Activated CD8-positive, alpha-beta memory T cell treated with anti-CD3 and anti-CD28 coated beads for 4 hours (primary cell): ENCODE measurements around the gene TMTC1.
"Not testable (repeated sequence)": the region's sequence is repeated elsewhere in the genome, so short reads cannot be mapped to it uniquely, and the experiment has no call there.

ENCODE experiments used
- DNase-seq, 2 donors: peaks; one replicate each; pipeline ENCODE4 v3.0.0-alpha.2; 2020; ENCODE audit warnings: low read depth in 2 of 2

The TMTC1 gene

DNA sequence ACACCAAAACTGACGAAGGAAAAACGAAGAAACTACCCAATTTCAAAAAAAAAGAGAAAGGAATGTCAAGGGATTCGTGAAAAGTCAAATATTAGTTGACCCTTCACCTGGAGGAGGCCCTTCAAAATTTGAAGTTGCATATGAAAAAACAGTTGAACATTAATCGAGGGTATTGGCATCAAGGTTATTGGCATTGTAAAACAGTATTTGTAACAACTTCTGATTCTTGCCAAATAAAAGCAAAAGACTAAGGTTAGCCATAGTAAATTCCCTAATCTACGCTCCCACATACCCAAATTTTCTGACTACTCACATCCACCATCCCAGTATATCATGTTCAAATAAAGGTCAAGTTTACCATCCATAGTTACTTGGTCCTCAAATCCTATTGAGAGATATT lies 118.6 kb downstream of the TMTC1 start:
- DNase-seq: no peak

DNA sequence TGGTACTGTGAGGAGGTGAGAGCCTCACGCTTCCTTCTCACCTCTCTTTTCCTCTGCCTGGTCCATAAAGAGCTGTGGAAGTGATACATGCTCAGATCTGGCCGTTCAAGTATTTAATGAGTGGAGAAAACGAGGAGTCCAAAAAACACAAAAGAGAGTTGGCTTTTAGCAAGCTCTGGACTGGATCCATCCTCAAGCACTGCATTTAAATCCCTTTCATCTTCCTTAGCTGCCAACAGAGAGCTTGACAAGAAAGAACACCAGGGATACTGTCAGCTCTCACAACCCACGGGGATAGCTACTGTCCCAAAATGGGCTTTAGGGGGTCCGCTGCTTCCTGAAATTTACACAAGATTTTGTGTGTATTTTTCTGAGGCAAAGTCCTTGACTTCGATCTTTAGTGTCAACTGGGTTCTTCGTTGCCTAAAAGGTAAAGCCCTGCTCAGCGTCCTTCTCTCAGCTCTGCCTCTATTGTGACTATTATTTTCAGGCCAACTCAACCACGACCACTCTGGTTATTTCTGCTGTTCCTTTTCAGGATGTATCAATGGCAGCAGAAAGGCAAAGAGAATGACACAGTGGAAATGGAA lies 120.9 kb downstream of the TMTC1 start:
- DNase-seq: no peak

DNA sequence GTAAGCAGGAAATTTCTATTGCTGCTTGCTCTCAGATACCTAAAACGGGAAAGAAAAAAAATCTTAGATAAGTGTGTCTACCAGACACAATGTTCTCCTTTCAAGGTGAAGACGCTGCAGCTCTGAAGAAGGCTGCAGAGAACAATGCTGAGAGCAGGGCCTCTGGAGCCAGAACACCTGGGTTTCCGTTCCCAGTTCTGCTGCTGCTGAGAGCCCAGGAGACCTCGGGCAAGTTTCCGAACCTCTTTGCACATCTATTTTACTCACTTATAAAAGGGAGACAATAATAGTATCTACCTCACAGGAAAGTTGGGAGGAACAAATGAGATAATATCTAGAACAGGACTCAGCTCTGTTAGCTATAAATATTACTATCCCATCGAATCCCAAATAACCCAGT lies 122.9 kb downstream of the TMTC1 start:
- no peak for DNase-seq

DNA sequence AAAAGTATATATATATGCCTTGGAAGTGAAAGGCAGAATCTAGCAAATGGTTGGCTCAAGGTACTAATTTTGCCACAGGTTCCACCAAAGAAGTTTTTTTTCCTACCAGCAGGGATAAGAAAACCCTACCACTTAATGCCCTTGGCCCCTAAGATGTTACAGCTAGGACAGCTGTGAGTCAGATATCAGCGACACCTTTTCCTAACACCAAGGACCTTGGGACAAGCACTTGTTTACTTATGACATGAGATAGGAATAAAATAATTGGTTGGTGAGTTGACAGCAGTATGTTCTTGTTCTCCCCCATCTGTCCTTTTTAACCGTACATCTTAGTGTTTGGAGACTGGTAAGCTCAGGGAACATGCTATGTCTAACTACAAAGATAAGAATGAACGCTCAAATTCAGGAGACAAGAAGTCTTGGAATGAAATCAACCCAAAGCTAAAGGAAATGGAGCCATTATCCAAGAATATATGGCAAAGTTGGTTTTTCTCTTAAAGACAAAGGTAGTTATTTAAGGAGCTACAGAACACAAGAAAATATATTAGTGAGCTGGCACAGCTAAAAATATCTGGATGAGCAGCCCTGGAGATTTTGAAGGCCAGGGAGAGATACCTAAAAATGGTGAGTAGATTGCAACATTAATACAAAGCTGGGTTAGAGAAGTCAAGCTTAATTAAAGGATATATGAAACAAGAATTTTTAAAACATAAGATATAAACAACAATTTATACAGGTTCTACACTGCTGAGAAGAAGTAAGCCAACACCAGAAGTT lies 126.8 kb downstream of the TMTC1 start:
- DNase-seq: no peak

GRCh38 chr12:29655861-29656260 lies 127.9 kb downstream of the TMTC1 start:
- DNase-seq: no peak

DNA sequence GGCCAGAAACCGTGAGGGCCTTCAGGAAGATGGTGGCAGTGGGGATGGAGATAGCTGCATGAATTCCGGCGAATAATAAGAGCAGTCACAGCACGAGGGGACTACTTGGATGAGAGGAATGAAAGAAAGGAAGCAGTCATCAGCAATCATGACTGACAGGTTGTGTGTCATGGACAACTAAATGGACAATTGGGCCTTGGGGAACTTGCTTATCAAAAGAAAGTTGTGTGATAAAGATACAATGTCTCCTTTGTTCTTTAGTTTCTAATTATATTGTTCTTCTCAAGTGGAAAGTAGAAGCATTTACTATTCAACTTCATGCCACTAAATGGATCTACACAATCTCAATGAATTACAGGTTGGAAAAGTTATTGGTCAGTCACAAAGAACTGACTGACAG lies 130.5 kb downstream of the TMTC1 start:
- no peak for DNase-seq

- DNase-seq: no peak
Measured at GRCh38 chr12:29650371-29650770, 133.4 kb downstream of the TMTC1 start.

GRCh38 chr12:29649722-29650121 lies 134.0 kb downstream of the TMTC1 start:
- DNase-seq: no peak

DNA sequence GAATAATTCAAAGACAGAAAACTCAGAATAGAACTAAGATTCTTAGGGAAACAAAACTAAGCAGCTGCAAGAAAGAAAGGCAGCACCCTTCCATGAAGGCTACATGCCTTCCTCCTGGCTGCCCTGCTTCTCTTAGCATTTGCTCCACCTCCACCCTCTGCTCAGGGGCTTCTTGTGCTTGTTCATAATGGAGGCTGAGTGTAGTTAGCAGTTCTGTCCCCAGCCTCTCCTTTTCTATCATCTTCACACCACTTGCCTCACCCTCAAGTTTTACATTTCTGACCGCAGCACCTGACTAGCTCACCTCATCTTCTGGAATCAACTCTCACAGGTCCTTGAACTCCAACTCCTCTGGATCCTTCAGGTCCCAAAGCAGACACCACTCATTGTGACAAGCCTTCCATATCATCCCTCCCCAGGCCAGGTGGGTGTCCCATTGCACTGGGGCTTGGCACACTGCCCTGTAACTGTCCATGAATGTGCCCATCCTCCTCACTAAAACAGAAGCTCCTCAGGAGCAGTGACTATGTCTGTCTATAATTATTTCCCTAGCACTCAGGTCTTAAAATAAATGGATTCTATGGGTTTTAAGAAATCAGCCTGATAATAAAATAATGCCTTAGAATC lies 139.1 kb downstream of the TMTC1 start:
- DNase-seq: no peak

DNA sequence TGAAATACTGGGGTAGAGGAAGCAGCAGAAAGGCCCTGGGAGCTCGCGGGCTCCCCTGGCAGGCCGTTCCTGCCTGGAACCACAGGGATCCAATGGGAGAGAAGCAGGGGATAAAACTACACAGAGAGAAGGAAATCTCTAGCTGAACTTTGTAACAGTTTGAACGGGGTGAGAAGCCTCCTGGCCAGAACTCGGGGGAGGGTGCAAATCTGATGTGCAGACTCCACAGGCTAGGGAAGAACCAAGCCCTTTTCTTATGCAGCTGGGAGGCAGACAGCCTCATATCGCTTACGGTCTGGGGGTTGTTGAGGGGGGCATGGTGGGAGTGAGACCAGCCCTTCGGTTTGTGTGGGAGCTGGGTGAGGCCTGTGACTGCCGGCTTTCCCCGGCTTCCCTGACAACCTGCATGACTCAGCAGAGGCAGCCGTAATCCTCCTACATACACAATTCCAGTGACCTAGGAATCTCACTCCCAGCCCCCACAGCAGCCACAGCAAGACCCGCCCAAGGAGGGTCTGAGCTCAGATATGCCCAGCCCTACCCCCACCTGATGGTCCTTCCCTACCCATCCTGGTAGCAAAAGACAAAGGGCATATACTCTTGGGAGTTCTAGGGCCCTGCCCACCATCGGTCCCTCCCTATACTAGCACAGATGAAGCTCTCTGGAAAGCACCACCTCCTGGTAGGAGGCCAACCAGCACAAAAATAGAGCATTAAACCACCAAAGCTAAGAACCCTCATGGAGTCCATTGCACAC lies 143.0 kb downstream of the TMTC1 start:
- no peak for DNase-seq

DNA sequence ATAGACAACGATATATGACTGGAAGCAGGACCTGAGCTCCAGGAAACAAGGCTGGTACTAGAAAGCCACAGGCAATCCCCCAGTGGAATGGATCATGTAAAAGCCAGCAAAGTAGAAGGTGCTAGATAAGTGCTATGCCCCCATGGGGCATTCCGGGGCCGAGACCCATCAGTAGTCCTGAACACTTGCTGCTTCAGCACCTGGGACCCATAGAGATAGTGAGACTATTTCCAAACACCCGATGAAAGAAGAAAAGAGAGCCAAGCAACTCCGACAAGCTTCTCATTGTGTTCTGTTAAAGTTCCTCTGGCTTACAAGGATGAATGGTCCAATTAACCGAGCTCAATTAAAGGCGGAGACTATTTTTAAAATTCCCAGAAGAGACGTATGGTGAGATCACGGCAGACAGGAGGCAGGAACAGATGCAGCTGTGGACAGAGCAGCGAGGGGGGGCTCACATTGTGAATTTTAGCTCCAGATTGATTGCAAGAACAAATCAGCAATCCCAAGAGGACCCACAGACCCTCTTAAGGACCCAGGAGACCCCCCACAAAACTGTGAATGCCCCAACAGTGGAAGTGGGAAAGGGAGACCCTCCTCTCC lies 143.7 kb downstream of the TMTC1 start:
- DNase-seq: no peak

DNA sequence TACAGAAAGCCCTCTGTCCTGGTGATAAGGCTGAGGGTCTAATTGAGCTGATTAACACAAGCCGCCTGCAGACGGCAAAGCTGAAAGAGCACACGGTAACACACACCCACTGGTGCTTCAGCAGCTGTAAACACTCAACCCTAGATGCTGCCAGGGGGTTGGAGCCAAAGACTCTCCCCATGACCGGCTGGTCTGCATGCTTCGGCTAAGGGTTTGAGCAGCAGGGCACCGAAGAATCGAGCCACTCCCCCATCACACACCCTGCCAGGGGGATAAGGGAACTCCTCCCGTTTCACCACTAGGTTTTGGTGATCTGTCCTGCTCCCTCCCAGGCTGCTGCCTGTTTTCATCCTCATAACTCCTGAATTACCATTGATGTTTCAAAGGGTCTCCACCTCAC lies 145.2 kb downstream of the TMTC1 start:
- DNase-seq: no peak

DNA sequence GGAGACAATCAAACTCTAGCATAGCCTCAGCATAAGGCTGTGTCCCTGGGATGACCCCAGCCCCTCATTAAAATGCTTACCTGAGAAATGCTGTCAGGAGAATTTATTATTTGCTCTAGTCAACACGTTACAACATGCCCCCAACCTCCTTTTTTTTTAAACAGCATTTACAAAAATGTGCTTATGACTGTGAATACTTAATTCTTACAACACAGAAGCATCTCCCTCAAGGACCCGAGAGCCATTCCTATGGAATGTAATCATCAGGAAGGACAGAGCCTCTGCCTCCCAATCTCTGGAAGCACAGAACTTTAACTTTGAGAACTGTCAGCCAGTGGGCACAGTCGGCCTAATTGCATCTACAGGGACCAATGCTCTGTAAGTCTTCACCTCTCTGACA lies 149.7 kb downstream of the TMTC1 start:
- no peak for DNase-seq

- not testable (repeated sequence) for DNase-seq
Measured at GRCh38 chr12:29630164-29630563, 153.6 kb downstream of the TMTC1 start.

GRCh38 chr12:29627221-29627620 lies 156.5 kb downstream of the TMTC1 start:
- DNase-seq: no peak

- DNase-seq: no peak
Measured at GRCh38 chr12:29625359-29625953, 158.3 kb downstream of the TMTC1 start.

DNA sequence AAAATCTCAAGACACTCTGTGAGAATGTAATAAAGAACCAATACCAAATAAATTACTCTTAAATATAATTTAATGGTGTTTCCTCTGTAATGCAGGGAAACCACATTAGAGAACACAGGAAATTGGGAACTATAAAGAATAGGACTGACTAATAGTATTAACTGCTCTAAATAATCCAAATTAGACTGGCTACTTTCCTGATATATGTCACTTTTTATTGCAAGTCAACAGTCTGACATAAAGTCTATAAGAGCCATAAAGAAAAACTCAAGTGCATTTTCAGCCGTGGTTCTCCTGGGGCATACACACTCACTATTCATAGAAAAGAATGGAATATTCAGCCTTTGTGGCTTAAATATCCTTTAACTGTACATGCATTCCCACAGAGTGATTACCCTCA lies 161.5 kb downstream of the TMTC1 start:
- no peak for DNase-seq

DNA sequence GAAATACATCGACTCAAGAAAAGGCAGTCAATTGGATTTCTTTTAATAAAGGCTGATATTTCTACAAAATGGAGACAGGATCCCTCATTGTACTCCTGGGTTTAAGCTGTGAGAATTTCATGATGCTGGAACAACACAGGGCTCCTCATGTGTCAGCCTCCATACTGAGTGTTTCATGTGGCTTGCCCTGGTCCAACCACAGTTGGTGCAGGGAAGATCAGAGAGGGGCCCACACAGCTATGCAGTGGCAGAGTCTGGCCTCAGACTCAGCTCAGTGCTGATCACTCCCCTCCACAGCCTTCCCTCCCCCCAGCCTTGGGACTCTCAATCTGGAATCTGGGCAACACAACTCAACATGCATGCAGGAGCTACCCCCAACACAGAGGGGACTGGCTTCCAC lies 163.7 kb downstream of the TMTC1 start:
- no peak for DNase-seq

DNA sequence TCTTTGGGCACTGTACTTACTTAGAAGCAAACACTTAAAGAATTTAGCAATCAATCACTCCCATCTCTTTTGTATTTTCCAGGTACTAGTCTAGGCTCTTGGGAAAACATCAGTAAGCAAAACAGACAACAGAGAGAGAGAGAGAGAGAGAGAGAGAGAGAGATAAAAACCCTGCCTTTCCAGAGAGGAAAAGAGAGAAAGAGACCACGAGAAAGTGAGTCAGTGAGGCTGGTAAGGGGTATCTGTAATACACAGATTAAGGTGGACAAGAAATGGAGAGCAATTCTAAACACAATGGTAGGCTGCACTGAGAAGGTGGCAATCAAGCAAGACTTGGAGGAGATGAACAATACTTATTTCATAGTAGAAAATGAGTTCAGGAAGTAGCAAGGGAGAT lies 166.3 kb downstream of the TMTC1 start:
- DNase-seq: no peak

DNA sequence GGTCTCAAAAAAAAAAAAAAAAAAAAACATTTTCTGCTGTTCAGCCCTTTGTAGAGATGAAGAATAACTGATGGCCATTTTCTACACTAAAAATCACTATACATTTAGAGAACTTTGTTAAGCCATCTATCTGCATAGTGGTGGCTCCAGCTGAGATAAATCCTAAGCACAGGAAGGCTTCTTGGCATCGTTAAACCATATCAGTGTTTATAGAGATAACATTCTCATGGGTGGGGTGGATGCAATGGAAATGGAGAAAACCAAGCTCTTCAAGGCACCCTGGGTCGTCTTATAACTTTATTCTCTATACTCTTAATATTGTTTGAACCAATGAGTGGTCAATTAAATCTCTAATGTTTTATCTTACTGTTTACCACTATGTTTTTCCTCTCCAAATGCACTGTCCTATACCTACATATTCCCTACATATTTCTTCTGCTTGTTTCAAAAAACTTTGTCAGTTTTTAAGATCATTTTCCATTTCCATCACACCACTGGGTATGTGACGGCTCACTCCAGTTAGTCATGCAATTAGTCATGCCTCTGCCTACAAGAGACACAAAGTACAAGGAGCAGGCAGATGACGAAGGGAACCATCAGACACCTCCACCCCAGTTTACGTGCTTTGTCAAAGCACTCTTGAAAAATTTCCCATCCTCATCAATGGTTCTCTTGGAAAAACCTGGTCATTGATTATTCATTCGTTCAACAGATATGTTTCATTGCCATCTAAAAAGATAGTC lies 166.9 kb downstream of the TMTC1 start:
- no peak for DNase-seq
